Measurements from ENCODE around the gene FZD1. TPM values are rescaled to one million over a fixed set of nuclear protein-coding genes. Genes with fewer than 3 reads are reported as not detected.

The FZD1 gene
- total RNA-seq, 4 donors from 2014 or later, result 25.8 to 82.0 (median 74.7) TPM

- Histone ChIP-seq H3K4me3 (no peak overlapping the region), H3K27me3 (no peaks in the 10 kb centered on the region), H3K36me3 (no peaks in the 10 kb centered on the region), H3K27ac (peak overlapping the region in 2 of 4 donors; percentile 53 to 75), H3K4me1 (peaks cover 0 to 41% (median 0%) of the 10 kb centered on the region in 4 donors), H3K9me3 (no peaks in the 10 kb centered on the region)
- peak in 1 of 2 donors; percentile 53 for DNase-seq (ENCODE audit: low spot score in 2 of 2)
- peak; percentile 45 to 82 for TF ChIP-seq EP300 (IDR thresholded peaks at IDR 0.05)
- no peak for TF ChIP-seq POLR2A (IDR thresholded peaks at IDR 0.05)
- WGBS, 2 donors, result 21 to 29% methylated on average over 2 of the region's 2 CpGs
Observed at GRCh38 chr7:91240376-91240941, 23.8 kb upstream of the FZD1 start.

- H3K36me3 ChIP-seq, result no peaks in the 10 kb centered on the region
- H3K27me3 ChIP-seq, result no peaks in the 10 kb centered on the region
- 67 to 70% methylated on average over 8 of the region's 8 CpGs for WGBS, 2 donors
- TF ChIP-seq EP300 (IDR thresholded peaks at IDR 0.05), result no peak
- no peak for TF ChIP-seq POLR2A (IDR thresholded peaks at IDR 0.05)
- no peak for TF ChIP-seq CTCF (IDR thresholded peaks at IDR 0.05)
- H3K4me3 ChIP-seq, result no peak overlapping the region
- H3K27ac ChIP-seq, result no peak overlapping the region
- peaks cover 0 to 41% (median 0%) of the 10 kb centered on the region in 4 donors for H3K4me1 ChIP-seq
- DNase-seq (ENCODE audit: low spot score in 2 of 2), result no peak
- H3K9me3 ChIP-seq, result no peaks in the 10 kb centered on the region
Observed at GRCh38 chr7:91242097-91242844, 22.0 kb upstream of the FZD1 start.

GRCh38 chr7:91243591-91244301, 20.5 kb upstream of the FZD1 start:
- WGBS, 2 donors, result 66 to 73% methylated on average over 6 of the region's 6 CpGs
- no peak overlapping the region for H3K4me3 ChIP-seq
- TF ChIP-seq EP300 (IDR thresholded peaks at IDR 0.05), result no peak
- no peak overlapping the region for H3K27ac ChIP-seq
- no peaks in the 10 kb centered on the region for H3K9me3 ChIP-seq
- no peak for DNase-seq (ENCODE audit: low spot score in 2 of 2)
- no peaks in the 10 kb centered on the region for H3K27me3 ChIP-seq
- H3K36me3 ChIP-seq, result no peaks in the 10 kb centered on the region
- H3K4me1 ChIP-seq, result peaks cover 0 to 41% (median 0%) of the 10 kb centered on the region in 4 donors

GRCh38 chr7:91247500-91247899, 16.7 kb upstream of the FZD1 start:
- H3K27me3 ChIP-seq, result no peaks in the 10 kb centered on the region
- no peaks in the 10 kb centered on the region for H3K9me3 ChIP-seq
- H3K27ac ChIP-seq, result no peak overlapping the region
- DNase-seq (ENCODE audit: low spot score in 2 of 2), result no peak
- H3K4me1 ChIP-seq, result peaks cover 0 to 13% (median 0%) of the 10 kb centered on the region in 4 donors
- H3K36me3 ChIP-seq, result no peaks in the 10 kb centered on the region
- no peak overlapping the region for H3K4me3 ChIP-seq
- TF ChIP-seq EP300 (IDR thresholded peaks at IDR 0.05) (no peak), CTCF (IDR thresholded peaks at IDR 0.05) (no peak), POLR2A (IDR thresholded peaks at IDR 0.05) (no peak)

GRCh38 chr7:91248996-91249395, 15.2 kb upstream of the FZD1 start:
- H3K4me3 ChIP-seq, result no peak overlapping the region
- no peak for TF ChIP-seq CTCF (IDR thresholded peaks at IDR 0.05)
- TF ChIP-seq EP300 (IDR thresholded peaks at IDR 0.05), result no peak
- no peak for TF ChIP-seq POLR2A (IDR thresholded peaks at IDR 0.05)
- H3K4me1 ChIP-seq, result peaks cover 0 to 1% (median 0%) of the 10 kb centered on the region in 4 donors
- no peak for DNase-seq (ENCODE audit: low spot score in 2 of 2)
- H3K9me3 ChIP-seq, result no peaks in the 10 kb centered on the region
- no peaks in the 10 kb centered on the region for H3K27me3 ChIP-seq
- H3K36me3 ChIP-seq, result no peaks in the 10 kb centered on the region
- no peak overlapping the region for H3K27ac ChIP-seq
- 29 to 32% methylated on average over 2 of the region's 2 CpGs for WGBS, 2 donors
